NCI-H345 treated with DMSO at 0.1 percent for 48 hours (cell line): ENCODE measurements around the gene WDR11.

Source experiments
- DNase-seq: peaks from one replicate; lab custom pipeline; 2025; ENCODE audit not compliant: unreplicated experiment; lab: John Stamatoyannopoulos, UW

The WDR11 gene, protein sequence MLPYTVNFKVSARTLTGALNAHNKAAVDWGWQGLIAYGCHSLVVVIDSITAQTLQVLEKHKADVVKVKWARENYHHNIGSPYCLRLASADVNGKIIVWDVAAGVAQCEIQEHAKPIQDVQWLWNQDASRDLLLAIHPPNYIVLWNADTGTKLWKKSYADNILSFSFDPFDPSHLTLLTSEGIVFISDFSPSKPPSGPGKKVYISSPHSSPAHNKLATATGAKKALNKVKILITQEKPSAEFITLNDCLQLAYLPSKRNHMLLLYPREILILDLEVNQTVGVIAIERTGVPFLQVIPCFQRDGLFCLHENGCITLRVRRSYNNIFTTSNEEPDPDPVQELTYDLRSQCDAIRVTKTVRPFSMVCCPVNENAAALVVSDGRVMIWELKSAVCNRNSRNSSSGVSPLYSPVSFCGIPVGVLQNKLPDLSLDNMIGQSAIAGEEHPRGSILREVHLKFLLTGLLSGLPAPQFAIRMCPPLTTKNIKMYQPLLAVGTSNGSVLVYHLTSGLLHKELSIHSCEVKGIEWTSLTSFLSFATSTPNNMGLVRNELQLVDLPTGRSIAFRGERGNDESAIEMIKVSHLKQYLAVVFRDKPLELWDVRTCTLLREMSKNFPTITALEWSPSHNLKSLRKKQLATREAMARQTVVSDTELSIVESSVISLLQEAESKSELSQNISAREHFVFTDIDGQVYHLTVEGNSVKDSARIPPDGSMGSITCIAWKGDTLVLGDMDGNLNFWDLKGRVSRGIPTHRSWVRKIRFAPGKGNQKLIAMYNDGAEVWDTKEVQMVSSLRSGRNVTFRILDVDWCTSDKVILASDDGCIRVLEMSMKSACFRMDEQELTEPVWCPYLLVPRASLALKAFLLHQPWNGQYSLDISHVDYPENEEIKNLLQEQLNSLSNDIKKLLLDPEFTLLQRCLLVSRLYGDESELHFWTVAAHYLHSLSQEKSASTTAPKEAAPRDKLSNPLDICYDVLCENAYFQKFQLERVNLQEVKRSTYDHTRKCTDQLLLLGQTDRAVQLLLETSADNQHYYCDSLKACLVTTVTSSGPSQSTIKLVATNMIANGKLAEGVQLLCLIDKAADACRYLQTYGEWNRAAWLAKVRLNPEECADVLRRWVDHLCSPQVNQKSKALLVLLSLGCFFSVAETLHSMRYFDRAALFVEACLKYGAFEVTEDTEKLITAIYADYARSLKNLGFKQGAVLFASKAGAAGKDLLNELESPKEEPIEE

DNA sequence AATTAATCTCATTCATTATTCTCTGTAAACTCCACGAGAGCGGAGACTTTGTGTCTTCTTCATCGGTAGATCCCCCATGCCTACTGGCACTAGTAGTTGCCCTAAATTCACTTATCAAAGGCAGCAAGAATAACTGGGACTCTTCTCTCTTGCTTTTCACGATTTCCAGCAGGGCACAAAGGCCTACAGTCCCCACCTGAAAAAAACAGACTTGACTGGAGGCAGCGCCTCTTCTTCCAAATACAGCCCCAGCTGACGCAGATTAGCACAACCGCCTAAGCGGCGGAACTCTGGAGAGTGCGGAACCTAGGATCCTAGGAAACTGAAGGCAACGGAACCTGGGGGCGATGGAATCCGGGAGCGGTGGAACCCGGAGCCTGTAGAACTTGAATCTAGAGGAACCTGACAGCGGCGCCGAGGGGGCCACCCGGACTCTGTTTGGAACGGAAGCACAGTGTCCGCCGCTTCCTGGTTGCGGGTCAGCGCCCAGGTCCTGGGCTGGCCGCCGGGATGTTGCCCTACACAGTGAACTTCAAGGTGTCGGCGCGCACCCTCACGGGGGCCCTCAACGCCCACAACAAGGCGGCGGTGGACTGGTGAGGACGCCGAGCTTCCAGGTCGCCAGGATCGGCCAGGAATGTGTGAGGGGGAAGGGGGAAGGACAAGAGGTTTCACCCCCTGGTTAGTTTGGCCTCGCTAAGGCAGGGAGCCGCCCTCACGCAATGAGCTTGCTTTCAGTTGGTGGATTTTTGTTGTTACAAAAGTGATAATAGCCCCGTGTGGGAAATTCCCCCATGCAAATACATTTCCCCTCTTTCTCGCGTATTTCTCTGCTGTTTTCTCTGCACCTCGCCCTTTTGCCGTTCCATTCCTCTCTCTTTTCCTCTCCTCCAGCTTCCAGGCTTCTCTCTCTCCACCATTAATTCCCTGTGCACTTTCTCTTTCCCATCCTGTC, at the start of gene WDR11:
WDR11 (plus strand) TSS at position 452 of the 955 bp plus-strand sequence; CDS start at position 511, 59 bp downstream.
- peak; percentile 39 for DNase-seq

DNA sequence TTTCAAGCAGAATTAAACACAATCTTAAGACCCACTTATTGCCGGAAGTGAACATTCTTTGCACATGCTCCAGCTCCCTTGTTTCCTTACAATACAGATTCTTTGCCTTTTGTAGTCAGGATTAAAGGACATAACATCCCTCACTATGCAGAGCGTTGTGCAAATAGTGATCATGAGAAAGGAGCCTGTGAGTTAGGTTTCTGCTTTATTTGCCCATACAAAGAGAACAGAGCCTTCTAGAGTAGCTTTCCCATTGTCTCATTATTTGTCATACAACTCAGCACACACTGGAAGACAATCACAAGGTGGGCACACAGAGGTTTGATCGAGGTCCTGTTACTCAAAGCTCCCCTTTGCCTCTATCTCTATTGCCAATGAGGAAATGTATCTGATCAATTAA, 48.2 kb upstream of the WDR11 start:
- peak; percentile 37 for DNase-seq

DNA sequence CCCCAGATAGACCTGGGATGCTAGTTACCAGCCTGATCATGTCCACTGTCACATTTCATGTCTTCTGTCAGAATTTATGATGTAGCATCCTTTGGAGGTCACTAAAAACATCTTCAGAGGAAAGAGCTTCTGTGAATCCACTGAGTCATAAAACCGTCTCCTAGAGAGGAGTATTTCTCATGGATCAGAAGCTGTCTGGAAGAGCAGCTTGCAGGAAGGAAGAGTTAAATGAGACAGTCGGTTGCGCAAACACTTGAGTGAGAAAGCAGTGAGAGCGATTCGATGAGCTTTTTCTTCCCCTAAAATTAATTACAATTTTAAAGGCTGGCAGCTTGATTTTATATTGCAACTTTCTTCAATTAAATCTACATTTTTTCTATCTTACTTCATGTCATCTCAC, 47.2 kb upstream of the WDR11 start:
- no peak for DNase-seq

DNA sequence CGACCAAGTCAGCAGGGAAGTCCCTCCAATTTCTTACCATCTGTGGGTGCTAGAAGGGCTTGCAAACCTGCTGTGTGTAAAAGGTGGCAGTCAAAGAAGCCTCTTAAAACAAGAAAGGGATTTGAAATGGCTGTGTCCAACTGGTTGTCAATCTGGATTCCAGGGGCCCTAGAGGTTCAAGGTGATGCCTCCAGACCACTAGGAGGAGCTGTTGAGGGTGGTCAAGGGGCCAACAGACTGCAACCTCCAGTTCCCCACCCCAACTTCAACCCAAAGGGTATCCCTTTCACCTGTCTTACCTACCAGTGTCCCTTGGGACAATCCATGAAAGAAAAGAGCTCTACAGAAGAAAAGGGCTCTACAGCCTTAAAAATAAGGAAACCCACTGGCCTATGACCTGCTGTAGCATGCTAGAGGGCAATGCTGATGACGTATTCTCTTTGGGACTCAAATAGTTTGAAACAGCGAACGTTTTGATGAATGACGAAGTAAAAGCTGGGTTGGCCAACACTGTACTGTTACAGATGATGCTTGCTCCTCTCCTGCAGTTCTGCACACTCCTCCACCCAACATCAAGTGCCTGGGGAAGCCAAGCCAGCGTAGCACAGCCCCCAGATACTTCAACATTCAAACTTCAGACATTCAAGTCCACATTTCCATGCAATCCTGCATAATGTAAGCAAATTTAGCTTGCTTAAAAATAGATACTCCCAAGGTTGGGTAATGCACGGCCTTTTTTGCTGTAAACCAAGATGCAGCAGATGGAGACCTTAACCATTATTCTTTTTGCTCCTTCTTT, 45.9 kb upstream of the WDR11 start:
- no peak for DNase-seq

- DNase-seq: no peak
Measured at GRCh38 chr10:120806081-120806480, 45.1 kb upstream of the WDR11 start.

- DNase-seq: peak; percentile 54
Measured at GRCh38 chr10:120810298-120810697, 40.9 kb upstream of the WDR11 start.

DNA sequence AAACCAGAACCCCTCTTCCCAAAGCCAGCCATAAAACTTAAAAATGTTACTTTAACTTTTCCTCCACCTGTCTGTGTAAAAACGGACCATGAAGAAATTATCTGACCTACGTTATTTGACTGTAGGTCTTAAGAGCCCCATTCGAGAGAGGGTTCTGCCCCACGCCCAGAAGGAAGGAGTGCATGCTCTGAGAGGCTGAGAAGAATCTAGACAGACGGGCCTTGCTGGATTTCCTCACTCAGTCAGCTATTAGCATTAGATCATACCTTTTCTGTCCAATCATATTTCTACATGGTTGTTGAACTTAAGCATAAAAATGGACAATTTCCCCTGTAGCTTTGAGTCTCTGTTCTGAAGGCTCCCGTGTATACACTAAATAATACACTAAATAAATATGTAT, 38.1 kb upstream of the WDR11 start:
- no peak for DNase-seq

DNA sequence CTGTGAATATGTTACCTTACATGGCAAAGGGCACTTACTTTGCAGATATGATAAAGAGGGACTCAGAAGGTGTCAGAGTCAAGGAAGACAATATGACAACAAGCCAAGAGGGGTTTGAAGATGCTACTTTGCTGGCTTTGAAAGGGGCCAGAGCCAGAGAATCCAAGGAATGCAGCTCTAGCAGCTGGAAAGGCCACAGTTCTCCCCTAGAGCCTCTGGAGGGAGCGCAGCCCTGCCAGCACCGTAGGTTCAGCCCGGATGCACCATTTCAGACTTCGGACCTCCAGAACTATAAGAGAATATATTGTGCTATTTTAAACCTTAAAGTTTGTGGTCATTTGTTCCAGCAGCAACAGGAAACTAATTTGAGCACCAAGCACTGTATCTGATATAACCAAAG, 32.9 kb upstream of the WDR11 start:
- DNase-seq: no peak

- peak; percentile 55 for DNase-seq
Measured at GRCh38 chr10:120819366-120819765, 31.8 kb upstream of the WDR11 start.

- DNase-seq: no peak
Measured at GRCh38 chr10:120823266-120823665, 27.9 kb upstream of the WDR11 start.

DNA sequence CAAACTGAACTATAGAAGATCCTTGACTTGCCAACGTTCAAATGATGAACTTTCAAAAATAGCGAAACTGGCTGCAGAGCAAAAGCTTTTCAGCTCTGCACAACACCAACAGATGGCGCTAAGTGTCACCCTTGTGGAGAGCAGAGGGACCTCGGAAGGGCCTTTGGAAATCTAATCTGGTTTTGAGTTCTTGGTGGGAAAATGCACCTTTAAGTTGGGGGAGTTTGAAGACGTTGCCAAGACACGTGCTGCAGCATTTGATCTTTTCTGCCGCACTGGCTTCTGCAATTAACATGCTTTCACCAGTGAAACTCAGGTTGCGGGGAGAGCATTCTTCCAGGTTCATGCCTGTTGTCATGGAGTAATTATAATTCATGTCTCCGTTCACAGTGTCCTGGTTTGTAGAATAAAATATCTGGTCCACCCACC, 26.3 kb upstream of the WDR11 start:
- DNase-seq: peak; percentile 0

DNA sequence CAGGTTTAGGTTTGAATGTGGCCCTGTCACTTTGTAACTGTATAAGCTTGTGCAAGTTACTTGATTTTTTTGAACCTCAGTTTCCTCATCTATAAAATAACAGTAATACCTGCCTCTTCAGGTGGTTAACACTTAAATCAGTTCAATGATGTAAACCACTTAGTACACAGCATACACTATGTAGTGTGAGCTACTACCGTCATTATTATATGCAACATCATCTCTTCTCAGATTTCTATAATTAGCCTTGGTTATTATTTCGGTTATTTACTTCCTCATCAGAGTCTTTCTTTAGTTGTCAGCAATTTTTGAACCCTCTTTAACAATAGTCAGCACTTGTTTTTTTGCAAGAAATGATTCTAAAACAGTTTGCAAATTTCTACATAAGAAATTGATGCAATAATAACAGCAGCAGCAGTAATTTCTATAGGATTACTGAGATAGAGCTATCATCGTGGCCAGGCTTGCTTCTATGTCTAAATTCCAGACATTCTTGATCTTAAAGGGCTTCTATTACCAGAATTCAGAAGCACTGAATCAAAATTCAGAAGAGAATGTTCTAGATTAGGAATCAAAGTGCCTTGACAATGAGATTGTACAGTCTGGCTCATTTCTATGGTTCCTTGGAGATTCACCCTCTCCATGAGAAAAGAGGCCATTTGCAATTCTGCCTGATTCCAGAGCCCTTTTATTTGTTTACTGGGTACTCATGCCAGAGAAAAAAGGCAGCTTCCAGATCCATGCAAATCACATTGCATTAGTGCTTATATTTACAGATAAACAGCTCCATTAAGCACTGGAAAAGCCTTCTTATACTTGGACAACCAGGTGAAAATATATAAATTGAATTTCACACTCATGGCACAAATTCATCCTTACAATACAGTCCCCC, 25.0 kb upstream of the WDR11 start:
- no peak for DNase-seq

DNA sequence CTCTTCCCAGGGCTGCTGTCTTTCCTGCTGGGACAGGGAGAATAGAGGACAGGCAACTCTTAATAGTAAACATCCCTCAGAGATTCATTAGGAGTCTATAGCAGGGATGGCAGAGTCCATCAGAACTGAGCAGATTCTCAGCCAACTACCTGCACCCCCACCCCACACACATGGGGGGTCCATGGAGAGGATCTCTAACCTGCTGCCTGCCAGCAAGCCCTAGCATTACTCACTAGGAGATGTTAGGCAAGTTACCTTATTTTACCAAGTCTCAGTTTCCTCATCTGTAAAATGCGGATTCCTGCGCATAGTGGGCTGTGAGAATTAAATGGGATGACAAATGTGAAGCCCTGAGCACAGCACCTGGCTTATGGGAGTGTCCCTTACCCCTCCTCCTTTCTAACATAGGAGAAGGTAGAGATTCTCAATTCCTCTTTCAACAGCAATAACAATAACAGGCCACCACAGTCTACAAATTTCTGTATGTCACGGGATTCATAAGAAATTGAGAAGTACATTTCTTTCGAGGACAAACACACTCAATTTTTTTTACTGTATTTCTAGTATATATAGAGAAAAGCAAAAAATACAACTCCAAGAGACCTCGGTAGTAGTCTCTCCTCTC, 23.8 kb upstream of the WDR11 start:
- no peak for DNase-seq

DNA sequence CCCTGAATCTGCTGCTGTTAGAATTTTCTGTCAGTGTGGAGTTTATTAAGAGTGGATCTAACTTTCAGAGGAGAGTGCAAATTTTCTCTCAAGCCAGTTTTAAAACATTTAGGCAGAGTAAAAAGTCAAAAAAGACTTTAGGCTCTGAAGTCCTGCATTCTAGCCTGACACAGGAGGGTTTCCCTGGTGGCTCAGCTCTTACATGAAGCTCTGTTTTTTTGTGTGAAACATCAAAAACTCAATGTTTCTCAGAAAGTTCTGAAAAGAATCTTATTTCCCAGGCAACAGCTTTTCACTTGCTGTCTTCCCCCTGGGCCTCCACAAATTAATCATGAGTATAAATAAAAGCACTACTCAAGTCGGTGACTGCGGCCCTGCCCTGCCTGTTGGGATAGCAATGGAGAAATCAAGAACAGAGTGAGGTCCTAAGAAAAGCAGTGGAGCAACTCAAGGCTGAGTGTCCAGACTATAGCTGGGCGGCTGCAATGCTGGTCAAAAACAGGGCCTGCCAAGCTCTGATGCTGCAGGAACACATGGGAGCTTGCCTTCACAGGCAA, 22.3 kb upstream of the WDR11 start:
- DNase-seq: no peak

DNA sequence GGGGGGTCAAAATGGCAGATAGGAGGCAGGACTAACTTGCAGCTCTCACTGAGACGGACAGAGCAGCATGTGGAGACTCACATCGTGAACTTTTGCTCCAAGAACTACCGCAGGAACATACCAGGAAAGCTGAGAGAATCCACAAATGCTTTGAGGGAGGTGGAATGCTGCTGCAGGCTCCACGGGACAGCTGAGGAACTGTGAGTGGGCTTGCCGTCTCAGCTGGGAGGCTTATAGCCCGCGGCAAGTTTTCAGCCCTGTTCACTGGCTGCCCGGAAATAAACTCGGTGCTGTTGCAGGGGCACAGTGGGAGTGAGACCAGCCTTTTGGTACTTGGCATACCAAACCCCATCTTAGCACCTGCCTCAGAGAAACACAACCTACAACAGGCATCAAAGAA, 19.1 kb upstream of the WDR11 start:
- DNase-seq: no peak

DNA sequence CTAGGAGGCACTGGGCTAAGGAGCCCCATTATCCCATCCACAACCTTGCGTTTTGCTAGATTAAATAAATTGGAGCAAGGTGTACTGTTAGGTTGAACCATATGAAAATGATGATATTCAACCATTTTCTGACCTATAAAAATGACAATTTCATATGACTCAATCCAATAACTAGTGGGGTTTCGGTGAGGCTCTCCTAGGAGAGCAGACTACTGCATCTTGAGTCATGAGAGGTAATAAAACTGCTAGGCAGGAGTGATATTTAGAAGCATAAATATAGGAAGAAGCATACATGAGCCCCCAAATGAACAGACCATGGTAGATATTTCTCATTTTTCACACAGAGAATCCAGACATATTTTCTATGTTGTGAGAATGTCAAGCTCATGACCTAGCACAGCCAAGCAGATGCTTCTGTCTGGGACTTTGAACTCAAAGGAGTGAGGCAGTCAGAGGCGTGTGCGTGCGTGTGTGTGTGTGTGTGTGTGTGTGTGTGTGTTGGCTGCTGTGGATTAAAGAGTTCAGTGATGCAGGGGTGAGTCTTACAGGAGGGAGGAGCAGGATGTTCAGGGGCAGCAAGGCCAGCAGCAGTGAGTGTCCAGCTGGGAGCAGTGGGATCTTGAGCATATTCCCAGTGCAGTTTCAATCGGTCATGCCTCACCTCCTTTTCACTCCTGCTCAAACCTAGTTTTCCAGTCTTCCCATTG, 17.8 kb upstream of the WDR11 start:
- no peak for DNase-seq

- DNase-seq: no peak
Measured at GRCh38 chr10:120835603-120836002, 15.6 kb upstream of the WDR11 start.
